HepG2 (cell line): Measurements from ENCODE around the gene BICDL2. TPM values are rescaled to one million over a fixed set of nuclear protein-coding genes. Genes with fewer than 3 reads are reported as not detected.

ENCODE experiments used
- CEBPG ChIP-seq: IDR thresholded peaks from 2 replicates; pipeline ENCODE4 v1.6.1; 2016
- CREB1 ChIP-seq, 2 experiments: fragments of 450-650 bp in 1 of 2; IDR thresholded peaks; 2 replicates each; pipeline ENCODE4 v1.6.1; 2016 to 2017; ENCODE audit warnings: control low read depth in 1 of 2, mild to moderate bottlenecking in 1 of 2, missing compliant biosample characterization in 1 of 2, missing genetic modification characterization in 1 of 2
- HOXD1 ChIP-seq: sonication (generic); formaldehyde crosslinking; IDR thresholded peaks from 2 replicates; pipeline ENCODE4 v1.5.0; 2020; ENCODE audit warnings: missing genetic modification reagents
- IRF2 ChIP-seq: IDR thresholded peaks from 2 replicates; pipeline ENCODE4 v1.6.1; 2018; ENCODE audit warnings: missing genetic modification reagents, missing compliant biosample characterization
- KLF9 ChIP-seq: IDR thresholded peaks from 2 replicates; pipeline ENCODE4 v1.6.1; 2016; ENCODE audit warnings: low read depth
- NCOA1 ChIP-seq: sonication (generic); formaldehyde crosslinking; IDR thresholded peaks from 2 replicates; pipeline ENCODE4 v1.9.0; 2021; ENCODE audit warnings: missing genetic modification reagents
- NFYC ChIP-seq: IDR thresholded peaks from 2 replicates; pipeline ENCODE4 v1.6.1; 2016; ENCODE audit warnings: missing genetic modification reagents, missing compliant biosample characterization
- PHF20 ChIP-seq: sonication (generic); formaldehyde crosslinking; IDR thresholded peaks from 2 replicates; pipeline ENCODE4 v1.5.0; 2020; ENCODE audit warnings: mild to moderate bottlenecking, missing genetic modification reagents
- RCOR2 ChIP-seq: IDR thresholded peaks from 2 replicates; pipeline ENCODE4 v1.6.1; 2016; ENCODE audit warnings: missing biosample characterization, missing genetic modification reagents
- SATB2 ChIP-seq: sonication (generic); formaldehyde crosslinking; IDR thresholded peaks from 2 replicates; pipeline ENCODE4 v1.5.0; 2020; ENCODE audit warnings: missing genetic modification reagents
- SMAD1 ChIP-seq: sonication (generic); formaldehyde crosslinking; IDR thresholded peaks from 2 replicates; pipeline ENCODE4 v1.4.0; 2020; ENCODE audit warnings: missing genetic modification reagents, low read depth, mild to moderate bottlenecking, borderline replicate concordance
- SOX13 ChIP-seq, 3 experiments: fragments of 450-650 bp in 1 of 3; sonication (generic) in 1 of 3; formaldehyde crosslinking in 1 of 3; IDR thresholded peaks in 2 of 3; conservative IDR thresholded peaks in 1 of 3; 2 replicates each; pipeline versions ENCODE4 v1.5.0 to v1.6.1; 2016 to 2020; ENCODE audit warnings: antibody characterized with exemption in 1 of 3, mild to moderate bottlenecking in 1 of 3, missing compliant biosample characterization in 1 of 3, missing genetic modification reagents in 1 of 3, moderate library complexity in 1 of 3
- SUZ12 ChIP-seq: fragments of 150-350 bp; IDR thresholded peaks from 2 replicates; pipeline ENCODE4 v1.6.1; 2014; ENCODE audit warnings: low read depth, low read length
- TAF1 ChIP-seq: sonication (generic); formaldehyde crosslinking; IDR thresholded peaks from 2 replicates; pipeline ENCODE4 v1.4.0; 2020; ENCODE audit warnings: missing genetic modification reagents
- TBX2 ChIP-seq: sonication (generic); formaldehyde crosslinking; IDR thresholded peaks from 2 replicates; pipeline ENCODE4 v1.5.0; 2020; ENCODE audit warnings: missing genetic modification reagents, mild to moderate bottlenecking, borderline replicate concordance
- TFAP4 ChIP-seq: sonication (generic); IDR thresholded peaks from 2 replicates; pipeline ENCODE4 v1.6.1; 2016; ENCODE audit warnings: low read depth, borderline replicate concordance
- THRA ChIP-seq: sonication (generic); formaldehyde crosslinking; IDR thresholded peaks from 2 replicates; pipeline ENCODE4 v1.4.0; 2020; ENCODE audit warnings: missing genetic modification reagents, borderline replicate concordance
- ZFP36L1 ChIP-seq: sonication (generic); formaldehyde crosslinking; IDR thresholded peaks from 2 replicates; pipeline ENCODE4 v1.8.0; 2022; ENCODE audit warnings: mild to moderate bottlenecking, missing genetic modification reagents, moderate library complexity
- ZNF251 ChIP-seq: sonication (generic); formaldehyde crosslinking; IDR thresholded peaks from 2 replicates; pipeline ENCODE4 v1.9.0; 2021; ENCODE audit warnings: mild to moderate bottlenecking, missing genetic modification reagents
- ZNF264 ChIP-seq: sonication (generic); formaldehyde crosslinking; IDR thresholded peaks from 2 replicates; pipeline ENCODE4 v1.4.0; 2020; ENCODE audit warnings: missing genetic modification reagents
- ZNF446 ChIP-seq: sonication (generic); formaldehyde crosslinking; IDR thresholded peaks from 2 replicates; pipeline ENCODE4 v1.5.0; 2020; ENCODE audit warnings: mild to moderate bottlenecking, missing genetic modification reagents
- ZNF567 ChIP-seq: sonication (generic); formaldehyde crosslinking; IDR thresholded peaks from 2 replicates; pipeline ENCODE4 v1.8.1; 2023; ENCODE audit warnings: mild to moderate bottlenecking, missing genetic modification reagents, borderline replicate concordance
- ZNF598 ChIP-seq: sonication (generic); formaldehyde crosslinking; IDR thresholded peaks from 2 replicates; pipeline ENCODE4 v1.5.1; 2020; ENCODE audit warnings: mild to moderate bottlenecking, missing genetic modification reagents, borderline replicate concordance
- ZNF670 ChIP-seq: sonication (generic); formaldehyde crosslinking; IDR thresholded peaks from 2 replicates; pipeline ENCODE4 v1.8.0; 2022; ENCODE audit warnings: mild to moderate bottlenecking, missing genetic modification reagents, borderline replicate concordance
- ZNF713 ChIP-seq: sonication (generic); formaldehyde crosslinking; IDR thresholded peaks from 2 replicates; pipeline ENCODE4 v1.4.0; 2020; ENCODE audit warnings: mild to moderate bottlenecking, missing genetic modification reagents
- ZNF761 ChIP-seq: sonication (generic); formaldehyde crosslinking; conservative IDR thresholded peaks from 2 replicates; pipeline ENCODE4 v1.4.0; 2020; ENCODE audit warnings: mild to moderate bottlenecking, missing genetic modification reagents
- ZNF781 ChIP-seq: sonication (generic); formaldehyde crosslinking; IDR thresholded peaks from 2 replicates; pipeline ENCODE4 v1.5.1; 2020; ENCODE audit warnings: borderline replicate concordance, mild to moderate bottlenecking, missing genetic modification reagents; ENCODE audit errors: not compliant biosample characterization
- ZNF784 ChIP-seq: sonication (generic); formaldehyde crosslinking; IDR thresholded peaks from 2 replicates; pipeline ENCODE4 v1.5.1; 2020; ENCODE audit warnings: missing genetic modification reagents, mild to moderate bottlenecking, borderline replicate concordance
- polyA plus RNA-seq, 8 experiments: library from polyadenylated mRNA; depleted of rRNA in 3 of 8; stranded (reverse) in 7 of 8; unstranded in 1 of 8; fragments of >200 nt; fragmentation: Illumina TruSeq in 4 of 8; extraction: Trizol in 4 of 8; gene quantifications; 2 replicates each; pipeline versions ENCODE4 v1.2.1 to v1.2.3, GENCODE V29; 2011 to 2016; ENCODE audit warnings: low read depth in 4 of 8, missing spikeins in 1 of 8, mixed read lengths in 1 of 8; ENCODE audit not compliant: insufficient read depth in 1 of 8
- total RNA-seq, 5 experiments: library from RNA; depleted of rRNA; stranded (reverse); fragments of >200 nt; fragmentation: Illumina TruSeq; extraction: Trizol; gene quantifications; 2 replicates each; pipeline ENCODE4 v1.2.3, GENCODE V29; 2016; ENCODE audit warnings: low read depth in 1 of 5

BICDL2 gene
- total and polyA plus RNA-seq, 2 of the 13 experiments (the other 11 are each of a cell fraction or from before 2014, with no cell fraction given), result 0.12 TPM; not detected in 1

- TF ChIP-seq SATB2 (CRISPR knock-in tag) (no peak), RCOR2 (CRISPR knock-in tag) (0 out of 2 replicates have a peak, but pooled peaks have one; percentile 32), NFYC (CRISPR knock-in tag) (peak; percentile 12; the same call in 1 of the 2 replicates), NCOA1 (CRISPR knock-in tag) (peak; percentile 65; the same call in 1 of the 2 replicates), ZNF784 (CRISPR knock-in tag) (peak; percentile 85), ZNF713 (CRISPR knock-in tag) (0 out of 2 replicates have a peak, but pooled peaks have one; percentile 50), ZNF251 (CRISPR knock-in tag) (no peak; the same call in 1 of the 2 replicates), SOX13 (IDR thresholded peaks at IDR 0.05) (no peak), SOX13 (CRISPR knock-in tag; conservative IDR thresholded peaks at IDR 0.05 in 1 of 2, IDR thresholded peaks at IDR 0.05 in 1 of 2) (peak in 1 of 2 experiments; percentile 69; a peak in 2 of 4 replicates), IRF2 (CRISPR knock-in tag) (peak; percentile 80), ZNF446 (CRISPR knock-in tag) (no peak; the same call in 1 of the 2 replicates), KLF9 (CRISPR knock-in tag) (peak; percentile 79; the same call in 1 of the 2 replicates), SMAD1 (CRISPR knock-in tag) (peak; percentile 75; the same call in 1 of the 2 replicates), THRA (CRISPR knock-in tag) (peak; percentile 93), HOXD1 (CRISPR knock-in tag) (no peak), ZNF670 (0 out of 2 replicates have a peak, but pooled peaks have one; percentile 28), ZNF264 (CRISPR knock-in tag) (0 out of 2 replicates have a peak, but pooled peaks have one; percentile 41), SUZ12 (0 out of 2 replicates have a peak, but pooled peaks have one; percentile 3), ZNF598 (CRISPR knock-in tag) (peak; percentile 77; the same call in 1 of the 2 replicates), CREB1 (IDR thresholded peaks at IDR 0.05) (peak; percentile 94), CREB1 (CRISPR knock-in tag; IDR thresholded peaks at IDR 0.05) (peak; percentile 82; the same call in 1 of the 2 replicates), ZFP36L1 (CRISPR knock-in tag) (no peak; the same call in 1 of the 2 replicates), TFAP4 (peak; percentile 98), TAF1 (CRISPR knock-in tag) (peak; percentile 59; the same call in 1 of the 2 replicates), CEBPG (peak; percentile 53; the same call in 1 of the 2 replicates), ZNF781 (CRISPR knock-in tag) (peak; percentile 66), PHF20 (CRISPR knock-in tag) (no peak; the same call in 1 of the 2 replicates), ZNF567 (no peak; the same call in 1 of the 2 replicates), TBX2 (CRISPR knock-in tag) (peak; percentile 50), ZNF761 (0 out of 2 replicates have a peak, but pooled peaks have one; percentile 20)
Observed at GRCh38 chr16:3065069-3065741, 28.5 kb upstream of the BICDL2 start, which contains the start of gene IL32 (continued).
